ENCODE results near the gene MCM8.

Gene MCM8

GRCh38 chr20:5950271-5951031 lies at the start of gene MCM8, which contains the start of gene TRMT6:
MCM8 (plus strand) TSS chr20:5950652; CDS start chr20:5952016, 1,364 bp downstream.
TRMT6 (minus strand) TSS chr20:5950533; CDS start chr20:5950405, 128 bp downstream.
- peak; percentile 51 to 94 (median 91) for DNase-seq

GRCh38 chr20:5900908-5901307 lies 49.5 kb upstream of the MCM8 start:
- no peak for DNase-seq

- no peak for DNase-seq
These were observed 41.5 kb upstream of the MCM8 start for GRCh38 chr20:5908981-5909380.

- DNase-seq = peak in 1 of 14 donors; percentile 60
These were observed 40.3 kb upstream of the MCM8 start for GRCh38 chr20:5910186-5910585.

- DNase-seq = no peak
These were observed 37.3 kb upstream of the MCM8 start for GRCh38 chr20:5913166-5913565.

- DNase-seq = peak in 1 of 14 donors; percentile 62
These were observed 35.6 kb upstream of the MCM8 start for GRCh38 chr20:5914859-5915258.

GRCh38 chr20:5918856-5919625 lies 31.4 kb upstream of the MCM8 start:
- no peak for DNase-seq

GRCh38 chr20:5919626-5920544 lies 30.6 kb upstream of the MCM8 start:
- DNase-seq = peak in 1 of 14 donors; percentile 93

GRCh38 chr20:5920581-5920980 lies 29.9 kb upstream of the MCM8 start:
- DNase-seq = peak in 1 of 14 donors; percentile 65

GRCh38 chr20:5923493-5923892 lies 27.0 kb upstream of the MCM8 start:
- no peak for DNase-seq

- DNase-seq = no peak
These were observed 24.9 kb upstream of the MCM8 start for GRCh38 chr20:5925551-5925950.

GRCh38 chr20:5927749-5928462 lies 22.5 kb upstream of the MCM8 start:
- DNase-seq = no peak

- DNase-seq = peak in 1 of 14 donors; percentile 59
These were observed 21.4 kb upstream of the MCM8 start for GRCh38 chr20:5928836-5929715.

- peak in 1 of 14 donors; percentile 12 for DNase-seq
These were observed 19.0 kb upstream of the MCM8 start for GRCh38 chr20:5931411-5931810.

- DNase-seq = peak in 1 of 14 donors; percentile 41
These were observed 17.7 kb upstream of the MCM8 start for GRCh38 chr20:5932796-5933195.

- peak in 1 of 14 donors; percentile 49 for DNase-seq
These were observed 16.5 kb upstream of the MCM8 start for GRCh38 chr20:5933802-5934436.

- no peak for DNase-seq
These were observed 15.1 kb upstream of the MCM8 start for GRCh38 chr20:5935384-5935783.

GRCh38 chr20:5936238-5936637 lies 14.2 kb upstream of the MCM8 start:
- no peak for DNase-seq

- DNase-seq = no peak
These were observed 11.9 kb upstream of the MCM8 start for GRCh38 chr20:5938456-5939029.

- DNase-seq = no peak
These were observed 4.5 kb upstream of the MCM8 start for GRCh38 chr20:5945963-5946362.
